ENCODE measurements around the gene UBE4A.

UBE4A gene

GRCh38 chr11:118341815-118342489, 17.4 kb upstream of the UBE4A start:
- no peak for DNase-seq (ENCODE audit: low read depth)

DNA sequence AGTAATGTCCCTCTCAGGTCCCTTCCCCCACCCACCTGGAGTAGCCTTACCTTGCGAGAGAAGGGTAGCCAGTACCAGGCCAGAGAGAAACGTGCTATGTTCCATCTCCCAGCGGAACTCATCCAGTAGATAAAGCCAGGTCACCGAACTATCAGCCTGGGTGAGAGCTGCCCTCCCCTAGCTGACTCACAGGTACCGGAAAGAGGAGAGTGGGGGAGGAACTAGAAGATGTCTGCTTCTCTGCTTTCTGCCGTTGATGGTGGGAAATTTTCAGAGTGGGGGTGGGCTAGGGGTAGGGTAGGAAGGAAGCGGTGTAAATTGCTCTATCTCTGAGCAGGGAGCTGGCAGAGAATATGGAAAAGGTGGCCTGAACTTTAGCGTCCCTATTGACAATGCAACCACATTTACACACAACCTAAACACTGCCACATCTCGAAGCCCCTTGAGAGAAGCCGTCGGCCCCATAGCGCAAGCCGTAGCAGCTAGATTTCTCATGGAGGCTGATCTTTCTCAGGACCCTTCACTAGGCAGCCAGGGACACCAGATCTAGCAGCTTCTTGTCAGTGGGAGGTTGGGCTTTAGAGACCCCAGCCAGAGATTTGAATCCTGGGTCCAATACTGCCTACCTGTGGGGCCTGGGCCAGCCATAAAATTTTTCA, 16.8 kb upstream of the UBE4A start, which contains the start of gene CD3D:
TSS of gene CD3D (minus strand) at position 203 of the 659 bp plus-strand sequence. CDS start at position 105, 98 bp downstream.
- DNase-seq (ENCODE audit: low read depth) = no peak

- no peak for DNase-seq (ENCODE audit: low read depth)
Measured at GRCh38 chr11:118343248-118343647, 16.2 kb upstream of the UBE4A start.

DNA sequence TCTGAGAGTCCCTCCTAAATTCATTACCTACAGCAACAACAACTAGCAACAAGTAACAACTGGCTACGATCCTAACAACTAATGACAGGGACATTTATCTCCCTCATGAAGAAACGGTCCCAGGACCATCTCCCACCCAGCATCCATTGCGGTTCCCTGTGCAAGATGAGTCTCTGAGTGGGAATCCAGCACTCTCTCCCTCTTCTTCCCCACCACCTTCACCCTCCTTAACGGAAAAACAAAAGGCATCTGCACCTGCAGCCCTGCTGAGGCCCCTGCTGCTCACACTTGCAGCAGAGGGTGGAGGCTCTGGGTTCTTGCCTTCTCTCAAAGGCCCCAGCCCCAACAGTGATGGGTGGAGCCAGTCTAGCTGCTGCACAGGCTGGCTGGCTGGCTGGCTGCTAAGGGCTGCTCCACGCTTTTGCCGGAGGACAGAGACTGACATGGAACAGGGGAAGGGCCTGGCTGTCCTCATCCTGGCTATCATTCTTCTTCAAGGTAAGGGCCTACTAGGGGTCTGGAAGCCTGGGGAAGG, 15.4 kb upstream of the UBE4A start, which contains the start of gene CD3G:
TSS of gene CD3G (plus strand) at position 364 of the 535 bp plus-strand sequence. CDS start at position 444, 80 bp downstream.
- DNase-seq (ENCODE audit: low read depth) = no peak

DNA sequence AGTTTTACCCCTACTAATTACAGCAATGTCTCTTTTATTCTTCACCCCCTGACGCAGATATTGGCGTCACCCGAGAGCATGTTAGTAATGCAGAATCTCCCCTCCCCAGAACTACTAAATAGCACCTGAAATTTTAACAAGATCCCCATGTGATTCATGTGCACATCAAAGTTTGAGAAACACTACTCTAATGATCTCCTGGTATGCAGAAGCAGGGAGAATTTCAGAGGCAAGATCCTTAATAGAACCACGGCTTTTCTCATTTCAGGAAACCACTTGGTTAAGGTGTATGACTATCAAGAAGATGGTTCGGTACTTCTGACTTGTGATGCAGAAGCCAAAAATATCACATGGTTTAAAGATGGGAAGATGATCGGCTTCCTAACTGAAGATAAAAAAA, 9.9 kb upstream of the UBE4A start:
- DNase-seq (ENCODE audit: low read depth) = no peak

DNA sequence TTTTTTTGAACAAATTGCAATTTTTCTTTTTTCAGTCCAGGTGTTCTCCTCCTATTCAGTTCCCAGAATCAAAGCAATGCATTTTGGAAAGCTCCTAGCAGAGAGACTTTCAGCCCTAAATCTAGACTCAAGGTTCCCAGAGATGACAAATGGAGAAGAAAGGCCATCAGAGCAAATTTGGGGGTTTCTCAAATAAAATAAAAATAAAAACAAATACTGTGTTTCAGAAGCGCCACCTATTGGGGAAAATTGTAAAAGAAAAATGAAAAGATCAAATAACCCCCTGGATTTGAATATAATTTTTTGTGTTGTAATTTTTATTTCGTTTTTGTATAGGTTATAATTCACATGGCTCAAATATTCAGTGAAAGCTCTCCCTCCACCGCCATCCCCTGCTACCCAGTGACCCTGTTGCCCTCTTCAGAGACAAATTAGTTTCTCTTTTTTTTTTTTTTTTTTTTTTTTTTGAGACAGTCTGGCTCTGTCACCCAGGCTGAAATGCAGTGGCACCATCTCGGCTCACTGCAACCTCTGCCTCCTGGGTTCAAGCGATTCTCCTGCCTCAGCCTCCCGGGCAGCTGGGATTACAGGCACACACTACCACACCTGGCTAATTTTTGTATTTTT, 6.2 kb upstream of the UBE4A start:
- DNase-seq (ENCODE audit: low read depth) = no peak

DNA sequence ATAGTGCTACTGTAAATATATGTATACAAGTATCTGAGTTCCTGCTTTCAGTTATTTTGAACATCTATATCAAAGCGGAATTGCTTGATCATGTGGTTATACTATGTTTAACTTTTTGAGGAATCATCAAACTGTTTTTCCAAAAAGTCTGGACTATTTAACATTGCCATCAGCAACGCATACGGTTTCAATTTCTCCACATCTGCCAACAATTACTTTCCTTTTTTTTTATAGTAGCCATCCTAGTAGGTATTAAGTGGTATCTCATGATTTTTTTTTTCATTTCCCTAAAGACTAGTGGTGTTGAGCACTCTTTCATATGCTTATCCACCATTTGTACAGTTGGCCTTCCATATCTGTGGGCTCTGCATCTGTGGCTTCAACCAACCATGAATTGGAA, 1.3 kb upstream of the UBE4A start:
- DNase-seq (ENCODE audit: low read depth) = no peak

GRCh38 chr11:118364956-118365615, 5.7 kb downstream of the UBE4A start:
- DNase-seq (ENCODE audit: low read depth) = no peak

- no peak for DNase-seq (ENCODE audit: low read depth)
Measured at GRCh38 chr11:118366287-118366686, 6.9 kb downstream of the UBE4A start.

- no peak for DNase-seq (ENCODE audit: low read depth)
Measured at GRCh38 chr11:118370774-118371173, 11.4 kb downstream of the UBE4A start.

- no peak for DNase-seq (ENCODE audit: low read depth)
Measured at GRCh38 chr11:118373263-118373662, 13.9 kb downstream of the UBE4A start.

DNA sequence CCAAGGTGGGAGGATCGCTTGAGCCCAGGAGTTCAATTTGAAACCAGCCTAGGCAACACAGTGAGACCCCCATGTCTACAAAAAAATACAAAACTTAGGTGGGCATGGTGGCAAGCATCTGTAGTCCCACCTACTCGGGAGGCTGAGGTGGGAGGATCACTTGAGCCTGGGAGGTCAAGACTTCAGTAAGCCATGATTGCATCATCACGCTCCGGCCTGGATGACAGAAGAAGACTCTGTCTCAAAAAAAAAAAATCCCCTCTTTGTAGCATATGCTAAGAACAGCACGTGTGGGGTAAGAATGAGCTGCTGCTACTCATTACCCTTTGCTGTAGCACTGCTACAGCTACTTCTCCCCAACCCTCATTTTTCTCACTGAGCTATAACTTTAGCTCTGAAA, 14.5 kb downstream of the UBE4A start:
- DNase-seq (ENCODE audit: low read depth) = no peak

DNA sequence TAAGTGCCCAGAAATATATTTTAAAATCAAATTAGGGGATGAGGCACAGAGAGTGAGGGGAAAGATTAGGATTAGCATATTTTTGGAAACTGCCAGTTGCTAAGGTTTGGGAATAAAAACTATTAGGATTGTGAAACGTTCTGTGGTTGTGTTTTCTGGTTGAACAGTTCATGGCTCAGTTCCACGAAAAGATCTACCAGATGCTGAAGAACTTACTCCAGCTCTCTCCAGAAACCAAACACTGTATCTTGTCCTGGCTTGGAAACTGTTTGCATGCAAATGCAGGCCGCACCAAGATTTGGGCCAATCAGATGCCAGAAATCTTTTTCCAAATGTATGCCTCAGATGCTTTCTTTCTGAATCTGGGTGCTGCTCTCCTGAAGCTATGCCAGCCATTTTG, 15.3 kb downstream of the UBE4A start:
- no peak for DNase-seq (ENCODE audit: low read depth)

DNA sequence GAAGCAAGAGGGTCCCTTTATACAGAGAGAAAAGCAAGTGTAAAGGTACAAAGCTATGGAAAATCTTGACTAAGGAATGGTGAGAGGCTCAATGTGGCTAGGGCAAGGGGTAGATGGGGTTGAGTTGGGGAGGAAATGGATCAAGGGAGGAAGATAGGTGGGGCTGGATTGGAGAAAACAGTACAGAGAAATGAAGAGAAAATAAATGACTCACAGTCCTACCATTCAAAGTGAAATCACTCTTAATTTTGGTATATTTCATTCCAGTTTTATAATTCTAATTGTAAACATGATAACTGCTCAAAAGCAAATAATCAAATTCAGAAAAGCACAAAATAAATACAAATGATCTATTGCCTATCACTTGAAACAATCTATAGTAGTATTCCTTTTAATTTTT, 16.6 kb downstream of the UBE4A start:
- no peak for DNase-seq (ENCODE audit: low read depth)

DNA sequence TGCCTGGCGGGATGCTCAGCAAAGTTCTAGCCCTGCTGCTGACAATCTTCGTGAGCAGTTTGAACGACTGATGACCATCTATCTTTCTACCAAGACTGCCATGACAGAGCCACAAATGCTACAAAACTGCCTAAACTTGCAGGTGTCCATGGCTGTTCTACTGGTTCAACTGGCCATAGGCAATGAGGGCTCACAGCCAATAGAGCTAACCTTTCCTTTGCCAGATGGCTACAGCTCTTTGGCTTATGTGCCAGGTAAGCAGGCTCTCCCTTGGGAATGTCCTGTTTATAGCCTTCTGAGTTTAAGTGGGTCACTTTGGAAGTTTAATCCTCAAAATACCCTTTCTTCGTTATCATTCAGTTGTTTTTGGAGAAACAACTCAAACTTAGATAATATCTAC, 20.1 kb downstream of the UBE4A start:
- no peak for DNase-seq (ENCODE audit: low read depth)

- DNase-seq (ENCODE audit: low read depth) = no peak
Measured at GRCh38 chr11:118380571-118380970, 21.2 kb downstream of the UBE4A start.

GRCh38 chr11:118382954-118383353, 23.6 kb downstream of the UBE4A start:
- DNase-seq (ENCODE audit: low read depth) = no peak

- no peak for DNase-seq (ENCODE audit: low read depth)
Measured at GRCh38 chr11:118383657-118384056, 24.3 kb downstream of the UBE4A start.

DNA sequence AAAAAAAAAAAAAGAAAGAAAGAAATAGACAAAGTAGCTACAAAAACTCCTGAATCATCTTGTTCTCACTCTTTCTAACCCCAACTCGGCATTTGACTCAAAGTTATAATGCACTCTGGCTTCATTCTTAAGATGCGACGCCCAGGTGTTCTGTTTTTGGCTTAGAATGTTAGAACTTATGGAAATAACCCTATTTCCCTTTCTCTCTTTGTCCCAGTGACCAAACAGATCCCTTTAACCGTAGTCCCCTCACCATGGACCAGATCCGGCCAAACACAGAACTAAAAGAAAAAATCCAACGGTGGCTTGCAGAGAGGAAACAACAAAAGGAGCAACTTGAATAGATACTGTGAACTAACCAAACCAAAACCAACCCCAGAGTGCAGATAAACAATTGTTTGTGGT, 36.7 kb downstream of the UBE4A start:
- no peak for DNase-seq (ENCODE audit: low read depth)

DNA sequence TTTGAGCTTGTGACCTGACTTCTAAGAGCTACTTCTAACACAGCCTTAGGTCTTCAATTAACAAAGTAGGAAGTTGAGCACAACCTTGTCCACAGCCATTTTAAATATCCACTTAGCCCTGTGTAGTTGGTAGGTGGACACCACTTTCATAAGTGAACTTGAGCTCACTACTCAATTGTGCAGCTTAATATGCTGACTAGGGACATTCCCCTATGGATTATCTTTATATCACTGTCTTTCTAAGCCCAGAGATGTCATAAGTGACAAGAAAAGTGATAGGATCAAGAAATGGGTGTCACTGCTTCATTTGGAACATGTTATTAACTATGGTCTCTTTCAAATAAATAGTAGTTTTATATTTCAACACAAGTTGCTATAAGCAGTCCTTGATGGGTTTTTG, 38.0 kb downstream of the UBE4A start:
- DNase-seq (ENCODE audit: low read depth) = no peak

- DNase-seq (ENCODE audit: low read depth) = no peak
Measured at GRCh38 chr11:118398791-118399559, 39.6 kb downstream of the UBE4A start.
